ENCODE measurements around the gene MTCH2.

DNA sequence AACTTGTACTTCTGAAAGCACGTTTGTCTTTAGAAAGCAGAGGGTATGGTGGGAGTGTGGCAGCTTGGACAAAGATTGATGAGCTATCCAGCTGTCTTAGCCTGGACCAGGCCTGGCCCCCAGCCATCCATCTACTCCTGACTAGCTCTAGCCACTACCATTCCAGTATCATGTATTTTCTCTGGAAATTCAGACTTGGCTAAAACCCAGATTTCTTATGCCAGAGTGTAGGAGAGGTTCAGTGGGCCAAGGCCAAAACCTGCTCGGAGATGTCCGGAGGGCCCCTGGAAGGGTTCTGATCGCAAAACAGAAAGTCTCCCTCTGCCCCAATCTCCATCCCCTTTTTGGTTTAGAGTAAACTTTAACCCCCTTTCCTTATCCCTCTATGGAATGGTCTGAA, 24.8 kb upstream of the MTCH2 start:
- TF ChIP-seq, protein P1, sequence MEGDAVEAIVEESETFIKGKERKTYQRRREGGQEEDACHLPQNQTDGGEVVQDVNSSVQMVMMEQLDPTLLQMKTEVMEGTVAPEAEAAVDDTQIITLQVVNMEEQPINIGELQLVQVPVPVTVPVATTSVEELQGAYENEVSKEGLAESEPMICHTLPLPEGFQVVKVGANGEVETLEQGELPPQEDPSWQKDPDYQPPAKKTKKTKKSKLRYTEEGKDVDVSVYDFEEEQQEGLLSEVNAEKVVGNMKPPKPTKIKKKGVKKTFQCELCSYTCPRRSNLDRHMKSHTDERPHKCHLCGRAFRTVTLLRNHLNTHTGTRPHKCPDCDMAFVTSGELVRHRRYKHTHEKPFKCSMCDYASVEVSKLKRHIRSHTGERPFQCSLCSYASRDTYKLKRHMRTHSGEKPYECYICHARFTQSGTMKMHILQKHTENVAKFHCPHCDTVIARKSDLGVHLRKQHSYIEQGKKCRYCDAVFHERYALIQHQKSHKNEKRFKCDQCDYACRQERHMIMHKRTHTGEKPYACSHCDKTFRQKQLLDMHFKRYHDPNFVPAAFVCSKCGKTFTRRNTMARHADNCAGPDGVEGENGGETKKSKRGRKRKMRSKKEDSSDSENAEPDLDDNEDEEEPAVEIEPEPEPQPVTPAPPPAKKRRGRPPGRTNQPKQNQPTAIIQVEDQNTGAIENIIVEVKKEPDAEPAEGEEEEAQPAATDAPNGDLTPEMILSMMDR (IDR thresholded peaks at IDR 0.05) = no peak
- no peak for TF ChIP-seq POLR2A (IDR thresholded peaks at IDR 0.05)
- TF ChIP-seq POLR2AphosphoS5 (IDR thresholded peaks at IDR 0.05) = no peak
